Sigmoid colon (tissue), 4 donors: ENCODE data around the gene NR1H3.

ENCODE experiments used
- POLR2A ChIP-seq, 2 donors: fragments of 450-650 bp; IDR thresholded peaks; one replicate each; pipeline ENCODE4 v1.6.1; 2016; ENCODE audit warnings: antibody characterized with exemption in 2 of 2, mild to moderate bottlenecking in 2 of 2, moderate library complexity in 2 of 2
- POLR2AphosphoS5 ChIP-seq, 4 donors: sonication (generic); formaldehyde crosslinking; IDR thresholded peaks; one replicate each; pipeline ENCODE4 v1.6.1; 2017; ENCODE audit warnings: antibody characterized with exemption in 4 of 4
- TF ChIP-seq, protein P1 (sequence below), 4 experiments: fragments of 450-650 bp in 3 of 4; fragments of 200-600 bp in 1 of 4; IDR thresholded peaks; one replicate each; pipeline ENCODE4 v1.5.1; 2016 to 2019; ENCODE audit warnings: antibody characterized with exemption in 4 of 4, mild to moderate bottlenecking in 3 of 4, moderate library complexity in 2 of 4

DNA sequence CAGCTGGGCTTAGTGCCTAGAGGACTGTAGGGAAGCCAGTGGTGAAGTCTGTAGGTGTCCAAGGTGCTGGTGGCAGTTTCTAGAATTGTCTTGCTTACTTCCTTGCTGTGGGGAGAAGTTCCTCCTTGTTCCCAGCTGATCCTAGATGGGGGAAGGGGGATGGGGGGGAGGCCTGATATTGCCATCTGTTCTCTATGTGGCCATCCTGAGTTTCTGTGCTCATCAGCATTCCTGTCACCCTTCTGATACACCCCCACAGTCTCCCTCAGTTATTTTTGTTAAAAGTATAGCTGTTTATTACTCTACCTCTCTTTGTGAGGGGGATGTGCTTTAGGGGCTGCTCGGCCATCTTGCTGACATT is 48.7 kb downstream of the NR1H3 start:
- no peak for TF ChIP-seq POLR2A (IDR thresholded peaks at IDR 0.05)
- no peak for TF ChIP-seq POLR2AphosphoS5 (IDR thresholded peaks at IDR 0.05)
- TF ChIP-seq, protein P1, sequence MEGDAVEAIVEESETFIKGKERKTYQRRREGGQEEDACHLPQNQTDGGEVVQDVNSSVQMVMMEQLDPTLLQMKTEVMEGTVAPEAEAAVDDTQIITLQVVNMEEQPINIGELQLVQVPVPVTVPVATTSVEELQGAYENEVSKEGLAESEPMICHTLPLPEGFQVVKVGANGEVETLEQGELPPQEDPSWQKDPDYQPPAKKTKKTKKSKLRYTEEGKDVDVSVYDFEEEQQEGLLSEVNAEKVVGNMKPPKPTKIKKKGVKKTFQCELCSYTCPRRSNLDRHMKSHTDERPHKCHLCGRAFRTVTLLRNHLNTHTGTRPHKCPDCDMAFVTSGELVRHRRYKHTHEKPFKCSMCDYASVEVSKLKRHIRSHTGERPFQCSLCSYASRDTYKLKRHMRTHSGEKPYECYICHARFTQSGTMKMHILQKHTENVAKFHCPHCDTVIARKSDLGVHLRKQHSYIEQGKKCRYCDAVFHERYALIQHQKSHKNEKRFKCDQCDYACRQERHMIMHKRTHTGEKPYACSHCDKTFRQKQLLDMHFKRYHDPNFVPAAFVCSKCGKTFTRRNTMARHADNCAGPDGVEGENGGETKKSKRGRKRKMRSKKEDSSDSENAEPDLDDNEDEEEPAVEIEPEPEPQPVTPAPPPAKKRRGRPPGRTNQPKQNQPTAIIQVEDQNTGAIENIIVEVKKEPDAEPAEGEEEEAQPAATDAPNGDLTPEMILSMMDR (IDR thresholded peaks at IDR 0.05), result no peak
